GM23338 (cell line): ENCODE measurements around the gene CFAP74. TPM values are rescaled to one million over a fixed set of nuclear protein-coding genes. Genes with fewer than 3 reads are reported as not detected.

Experiments used
- ATAC-seq: fragments of 200-7000 bp; cut with Tn5 transposase; 3 replicates; pipeline ENCODE4 v1.9.1; 2020
- DNase-seq: peaks from one replicate; pipeline ENCODE4 v3.0.0-alpha.2; 2015; ENCODE audit warnings: low spot score
- H2AFZ ChIP-seq: fragments of 200-600 bp; sonication (generic); 2 replicates; pipeline ENCODE4 v1.8.0; 2016; ENCODE audit warnings: antibody characterized with exemption, mild to moderate bottlenecking, moderate library complexity
- H3F3A ChIP-seq: fragments of 200-600 bp; sonication (generic); replicated peaks from 2 replicates; pipeline ENCODE4 v1.8.0; 2017; ENCODE audit warnings: antibody characterized with exemption, mixed run types, low read depth
- H3K27ac ChIP-seq: fragments of 200-600 bp; sonication (generic); 2 replicates; pipeline ENCODE4 v1.6.1; 2016; ENCODE audit warnings: low read depth
- H3K27me3 ChIP-seq: fragments of 200-600 bp; sonication (generic); 2 replicates; pipeline ENCODE4 v1.8.0; 2016; ENCODE audit warnings: mild to moderate bottlenecking, mixed run types, moderate library complexity; ENCODE audit not compliant: insufficient read depth
- H3K36me3 ChIP-seq: fragments of 200-600 bp; sonication (generic); 2 replicates; pipeline ENCODE4 v1.8.0; 2016; ENCODE audit warnings: mild to moderate bottlenecking; ENCODE audit not compliant: insufficient read depth
- H3K4me1 ChIP-seq: fragments of 200-600 bp; sonication (generic); 2 replicates; pipeline ENCODE4 v1.8.0; 2016; ENCODE audit warnings: mild to moderate bottlenecking, moderate library complexity; ENCODE audit not compliant: insufficient read depth
- H3K4me2 ChIP-seq: fragments of 200-600 bp; sonication (generic); 2 replicates; pipeline ENCODE4 v1.7.1; 2017; ENCODE audit warnings: mixed run types
- H3K4me3 ChIP-seq: fragments of 200-600 bp; sonication (generic); 2 replicates; pipeline ENCODE4 v1.6.1; 2016; ENCODE audit warnings: mixed run types
- H3K79me2 ChIP-seq: fragments of 200-600 bp; sonication (generic); replicated peaks from 2 replicates; pipeline ENCODE4 v1.8.0; 2017; ENCODE audit warnings: mild to moderate bottlenecking; ENCODE audit not compliant: insufficient read depth
- H3K9me2 ChIP-seq: fragments of 200-600 bp; sonication (generic); 2 replicates; pipeline ENCODE4 v1.8.0; 2017; ENCODE audit not compliant: insufficient read depth
- H4K20me1 ChIP-seq: fragments of 200-600 bp; sonication (generic); replicated peaks from 2 replicates; pipeline ENCODE4 v1.8.0; 2017; ENCODE audit warnings: mild to moderate bottlenecking; ENCODE audit not compliant: insufficient read depth
- H3K27ac Mint-ChIP-seq: 2 replicates; pipeline ENCODE4 v1.8.0; 2020; ENCODE audit warnings: inconsistent platforms, mild to moderate bottlenecking, moderate library complexity, mixed read lengths
- H3K27me3 Mint-ChIP-seq: 3 replicates; pipeline ENCODE4 v1.8.0; 2022; ENCODE audit warnings: low read depth, mild to moderate bottlenecking, moderate library complexity, mixed read lengths, inconsistent platforms; ENCODE audit not compliant: insufficient read depth, poor library complexity
- H3K36me3 Mint-ChIP-seq: 3 replicates; pipeline ENCODE4 v1.8.0; 2021; ENCODE audit warnings: low read depth, mild to moderate bottlenecking, inconsistent platforms, moderate library complexity, mixed read lengths
- H3K4me1 Mint-ChIP-seq: 3 replicates; pipeline ENCODE4 v1.8.0; 2020; ENCODE audit warnings: mild to moderate bottlenecking, inconsistent platforms, mixed read lengths
- H3K4me3 Mint-ChIP-seq: 3 replicates; pipeline ENCODE4 v1.8.0; 2021; ENCODE audit warnings: moderate library complexity, mild to moderate bottlenecking, inconsistent platforms, mixed read lengths
- H3K9me3 Mint-ChIP-seq: 3 replicates; pipeline ENCODE4 v1.8.0; 2020; ENCODE audit warnings: moderate library complexity, mild to moderate bottlenecking, inconsistent platforms, mixed read lengths
- CREB1 ChIP-seq: fragments of 250-450 bp; sonication (Bioruptor Pico); IDR thresholded peaks from 2 replicates; pipeline ENCODE4 v1.5.0; 2020; ENCODE audit warnings: low read depth, mild to moderate bottlenecking, moderate library complexity
- CTCF ChIP-seq, 2 experiments: fragments of 200-600 bp in 1 of 2; sonication (generic) in 1 of 2; conservative IDR thresholded peaks; 2 replicates each; pipeline versions ENCODE4 v1.5.1 to v1.6.1; 2016 to 2017; ENCODE audit warnings: antibody characterized with exemption in 2 of 2, low read depth in 2 of 2, mild to moderate bottlenecking in 2 of 2, moderate library complexity in 1 of 2
- ETS1 ChIP-seq: IDR thresholded peaks from 2 replicates; pipeline ENCODE4 v1.6.1; 2016; ENCODE audit warnings: antibody characterized with exemption
- EZH2 ChIP-seq: fragments of 200-600 bp; sonication (generic); IDR thresholded peaks from one replicate; pipeline ENCODE4 v1.8.0; 2017; ENCODE audit warnings: antibody characterized with exemption, mild to moderate bottlenecking, low read depth; ENCODE audit not compliant: unreplicated experiment
- EZH2phosphoT487 ChIP-seq: fragments of 200-600 bp; sonication (generic); IDR thresholded peaks from one replicate; pipeline ENCODE4 v1.8.1; 2018; ENCODE audit warnings: antibody characterized with exemption; ENCODE audit not compliant: unreplicated experiment
- JUNB ChIP-seq: IDR thresholded peaks from one replicate; pipeline ENCODE4 v1.6.1; 2016; ENCODE audit warnings: antibody characterized with exemption; ENCODE audit not compliant: unreplicated experiment
- NANOG ChIP-seq: IDR thresholded peaks from 2 replicates; pipeline ENCODE4 v1.6.1; 2016; ENCODE audit warnings: antibody characterized with exemption, borderline replicate concordance
- POLR2AphosphoS5 ChIP-seq: IDR thresholded peaks from 2 replicates; pipeline ENCODE4 v1.6.1; 2016; ENCODE audit warnings: antibody characterized with exemption, low read depth
- REST ChIP-seq: IDR thresholded peaks from one replicate; pipeline ENCODE4 v1.6.1; 2018; ENCODE audit warnings: antibody characterized with exemption; ENCODE audit not compliant: unreplicated experiment
- STAT1 ChIP-seq: IDR thresholded peaks from one replicate; pipeline ENCODE4 v1.6.1; 2016; ENCODE audit warnings: antibody characterized with exemption; ENCODE audit not compliant: unreplicated experiment
- ZNF114 ChIP-seq: fragments of 250-450 bp; sonication (Bioruptor Pico); IDR thresholded peaks from 2 replicates; pipeline ENCODE4 v1.5.0; 2020; ENCODE audit warnings: mild to moderate bottlenecking, moderate library complexity
- ZNF331 ChIP-seq: fragments of 250-450 bp; sonication (Bioruptor Pico); IDR thresholded peaks from 2 replicates; pipeline ENCODE4 v1.5.0; 2020; ENCODE audit warnings: low read depth, mild to moderate bottlenecking, moderate library complexity
- polyA plus RNA-seq: library from polyadenylated mRNA; unstranded; fragments of >200 nt; fragmentation: Nextera tagmentation; extraction: Ambion mirVana; gene quantifications from 2 replicates; pipeline ENCODE4 v1.2.1, GENCODE V29; 2016
- total RNA-seq: library from RNA; depleted of rRNA; stranded (reverse); fragments of >200 nt; shearing (Covaris generic); gene quantifications from 2 replicates; pipeline ENCODE4 v1.2.3, GENCODE V29; 2014
- TF ChIP-seq, protein P1 (sequence below): fragments of 250-450 bp; sonication (Bioruptor Pico); IDR thresholded peaks from 2 replicates; pipeline ENCODE4 v1.5.0; 2020; ENCODE audit warnings: mild to moderate bottlenecking, moderate library complexity

CFAP74 gene
- total and polyA plus RNA-seq, 2 experiments from 2014 or later: 0.21 TPM; not detected in 1

DNA sequence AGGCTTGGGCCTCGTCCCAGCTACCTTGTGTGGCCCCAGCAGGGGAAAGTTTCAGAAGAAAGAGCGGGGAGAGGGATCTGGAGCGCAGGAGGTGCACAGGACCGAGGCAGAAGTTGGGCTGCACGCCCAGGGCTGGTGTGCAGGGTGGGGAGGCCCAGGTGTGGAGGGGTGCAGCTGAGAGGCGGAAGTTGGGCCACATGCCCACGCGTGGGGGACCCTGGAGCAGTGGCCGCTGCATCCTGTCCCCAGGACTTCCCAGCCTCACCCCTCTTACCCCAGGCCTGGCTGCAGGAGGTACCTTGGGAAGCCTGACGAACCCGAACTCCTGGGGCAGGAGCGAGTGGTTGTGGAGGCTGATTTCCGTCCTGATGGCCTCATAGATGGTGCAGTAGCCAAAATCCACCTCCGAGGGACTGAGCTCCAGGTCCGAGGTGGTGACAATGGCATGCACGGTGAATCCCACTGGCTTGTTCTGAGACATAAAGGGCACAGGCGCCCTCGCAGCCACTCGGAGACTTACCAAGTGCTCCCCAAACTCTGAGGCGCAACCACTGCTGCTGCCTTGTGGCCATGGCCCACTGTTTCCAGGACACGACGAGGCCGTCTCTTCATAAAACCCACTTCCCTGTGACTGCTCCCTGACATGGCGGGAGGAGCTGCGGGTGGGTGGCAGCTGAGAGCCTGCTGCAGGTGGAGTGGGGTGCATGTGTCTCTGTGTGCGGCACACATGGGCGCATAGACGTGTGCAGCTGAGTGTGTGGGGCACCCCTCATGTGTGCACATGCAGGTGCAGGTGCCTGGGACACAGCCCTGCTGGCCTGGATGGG is 64.1 kb downstream of the CFAP74 start:
- Mint-ChIP-seq H3K27ac (no peak overlapping the region), H3K27me3 (peaks cover 15% of the 10 kb centered on the region), H3K4me3 (no peak overlapping the region), H3K4me1 (peaks cover 4% of the 10 kb centered on the region; the same call in 2 of the 3 replicates), H3K36me3 (no peaks in the 10 kb centered on the region), H3K9me3 (peaks cover 3% of the 10 kb centered on the region; the same call in 1 of the 3 replicates)
- no peaks in the 10 kb centered on the region for H3K79me2 ChIP-seq
- H2AFZ ChIP-seq: no peak overlapping the region
- no peaks in the 10 kb centered on the region for H3K27me3 ChIP-seq
- no peaks in the 10 kb centered on the region for H3K9me2 ChIP-seq
- H3K4me2 ChIP-seq: no peak overlapping the region
- no peaks in the 10 kb centered on the region for H3K36me3 ChIP-seq
- H3K4me3 ChIP-seq: no peak overlapping the region
- TF ChIP-seq EZH2 (no peak), CTCF (conservative IDR thresholded peaks at IDR 0.05; ENCODE audit: low read depth in 2 of 2) (no peak), ZNF331 (CRISPR knock-in tag) (no peak), ZNF114 (CRISPR knock-in tag) (no peak), EZH2phosphoT487 (no peak), STAT1 (no peak), CREB1 (CRISPR knock-in tag) (no peak), REST (no peak), NANOG (no peak), JUNB (no peak), POLR2AphosphoS5 (no peak), ETS1 (no peak)
- TF ChIP-seq, protein P1, sequence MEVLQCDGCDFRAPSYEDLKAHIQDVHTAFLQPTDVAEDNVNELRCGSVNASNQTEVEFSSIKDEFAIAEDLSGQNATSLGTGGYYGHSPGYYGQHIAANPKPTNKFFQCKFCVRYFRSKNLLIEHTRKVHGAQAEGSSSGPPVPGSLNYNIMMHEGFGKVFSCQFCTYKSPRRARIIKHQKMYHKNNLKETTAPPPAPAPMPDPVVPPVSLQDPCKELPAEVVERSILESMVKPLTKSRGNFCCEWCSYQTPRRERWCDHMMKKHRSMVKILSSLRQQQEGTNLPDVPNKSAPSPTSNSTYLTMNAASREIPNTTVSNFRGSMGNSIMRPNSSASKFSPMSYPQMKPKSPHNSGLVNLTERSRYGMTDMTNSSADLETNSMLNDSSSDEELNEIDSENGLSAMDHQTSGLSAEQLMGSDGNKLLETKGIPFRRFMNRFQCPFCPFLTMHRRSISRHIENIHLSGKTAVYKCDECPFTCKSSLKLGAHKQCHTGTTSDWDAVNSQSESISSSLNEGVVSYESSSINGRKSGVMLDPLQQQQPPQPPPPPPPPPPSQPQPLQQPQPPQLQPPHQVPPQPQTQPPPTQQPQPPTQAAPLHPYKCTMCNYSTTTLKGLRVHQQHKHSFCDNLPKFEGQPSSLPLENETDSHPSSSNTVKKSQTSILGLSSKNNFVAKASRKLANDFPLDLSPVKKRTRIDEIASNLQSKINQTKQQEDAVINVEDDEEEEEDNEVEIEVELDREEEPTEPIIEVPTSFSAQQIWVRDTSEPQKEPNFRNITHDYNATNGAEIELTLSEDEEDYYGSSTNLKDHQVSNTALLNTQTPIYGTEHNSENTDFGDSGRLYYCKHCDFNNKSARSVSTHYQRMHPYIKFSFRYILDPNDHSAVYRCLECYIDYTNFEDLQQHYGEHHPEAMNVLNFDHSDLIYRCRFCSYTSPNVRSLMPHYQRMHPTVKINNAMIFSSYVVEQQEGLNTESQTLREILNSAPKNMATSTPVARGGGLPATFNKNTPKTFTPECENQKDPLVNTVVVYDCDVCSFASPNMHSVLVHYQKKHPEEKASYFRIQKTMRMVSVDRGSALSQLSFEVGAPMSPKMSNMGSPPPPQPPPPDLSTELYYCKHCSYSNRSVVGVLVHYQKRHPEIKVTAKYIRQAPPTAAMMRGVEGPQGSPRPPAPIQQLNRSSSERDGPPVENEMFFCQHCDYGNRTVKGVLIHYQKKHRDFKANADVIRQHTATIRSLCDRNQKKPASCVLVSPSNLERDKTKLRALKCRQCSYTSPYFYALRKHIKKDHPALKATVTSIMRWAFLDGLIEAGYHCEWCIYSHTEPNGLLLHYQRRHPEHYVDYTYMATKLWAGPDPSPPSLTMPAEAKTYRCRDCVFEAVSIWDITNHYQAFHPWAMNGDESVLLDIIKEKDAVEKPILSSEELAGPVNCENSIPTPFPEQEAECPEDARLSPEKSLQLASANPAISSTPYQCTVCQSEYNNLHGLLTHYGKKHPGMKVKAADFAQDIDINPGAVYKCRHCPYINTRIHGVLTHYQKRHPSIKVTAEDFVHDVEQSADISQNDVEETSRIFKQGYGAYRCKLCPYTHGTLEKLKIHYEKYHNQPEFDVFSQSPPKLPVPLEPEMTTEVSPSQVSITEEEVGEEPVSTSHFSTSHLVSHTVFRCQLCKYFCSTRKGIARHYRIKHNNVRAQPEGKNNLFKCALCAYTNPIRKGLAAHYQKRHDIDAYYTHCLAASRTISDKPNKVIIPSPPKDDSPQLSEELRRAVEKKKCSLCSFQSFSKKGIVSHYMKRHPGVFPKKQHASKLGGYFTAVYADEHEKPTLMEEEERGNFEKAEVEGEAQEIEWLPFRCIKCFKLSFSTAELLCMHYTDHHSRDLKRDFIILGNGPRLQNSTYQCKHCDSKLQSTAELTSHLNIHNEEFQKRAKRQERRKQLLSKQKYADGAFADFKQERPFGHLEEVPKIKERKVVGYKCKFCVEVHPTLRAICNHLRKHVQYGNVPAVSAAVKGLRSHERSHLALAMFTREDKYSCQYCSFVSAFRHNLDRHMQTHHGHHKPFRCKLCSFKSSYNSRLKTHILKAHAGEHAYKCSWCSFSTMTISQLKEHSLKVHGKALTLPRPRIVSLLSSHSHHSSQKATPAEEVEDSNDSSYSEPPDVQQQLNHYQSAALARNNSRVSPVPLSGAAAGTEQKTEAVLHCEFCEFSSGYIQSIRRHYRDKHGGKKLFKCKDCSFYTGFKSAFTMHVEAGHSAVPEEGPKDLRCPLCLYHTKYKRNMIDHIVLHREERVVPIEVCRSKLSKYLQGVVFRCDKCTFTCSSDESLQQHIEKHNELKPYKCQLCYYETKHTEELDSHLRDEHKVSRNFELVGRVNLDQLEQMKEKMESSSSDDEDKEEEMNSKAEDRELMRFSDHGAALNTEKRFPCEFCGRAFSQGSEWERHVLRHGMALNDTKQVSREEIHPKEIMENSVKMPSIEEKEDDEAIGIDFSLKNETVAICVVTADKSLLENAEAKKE (CRISPR knock-in tag): no peak
- no peak overlapping the region for H3K27ac ChIP-seq
- no peak for ATAC-seq
- H4K20me1 ChIP-seq: no peaks in the 10 kb centered on the region
- H3F3A ChIP-seq: no peaks in the 10 kb centered on the region
- no peak for DNase-seq
- no peaks in the 10 kb centered on the region for H3K4me1 ChIP-seq
